GF-D8 (cell line): ENCODE results near the gene ZNF627.
"Not testable (repeated sequence)": the region's sequence is repeated elsewhere in the genome, so short reads cannot be mapped to it uniquely, and the experiment has no call there.

Source experiments
- DNase-seq: peaks from one replicate; lab custom pipeline; 2025; lab: John Stamatoyannopoulos, UW

The ZNF627 gene

GRCh38 chr19:11574689-11575088 is 22.6 kb upstream of the ZNF627 start:
- no peak for DNase-seq

- DNase-seq, result no peak
Observed at GRCh38 chr19:11576227-11576626, 21.1 kb upstream of the ZNF627 start.

GRCh38 chr19:11577451-11578257 is 19.6 kb upstream of the ZNF627 start, which contains the start of gene ACP5:
Gene ACP5, minus strand, starts transcription at chr19:11577645. Its CDS starts 328 bp downstream, at chr19:11577317.
- no peak for DNase-seq

- no peak for DNase-seq
Observed at GRCh38 chr19:11578258-11579142, 18.8 kb upstream of the ZNF627 start.

- no peak for DNase-seq
Observed at GRCh38 chr19:11580116-11580515, 17.2 kb upstream of the ZNF627 start.

GRCh38 chr19:11581740-11582139 is 15.5 kb upstream of the ZNF627 start:
- DNase-seq, result no peak

- no peak for DNase-seq
Observed at GRCh38 chr19:11586331-11586730, 11.0 kb upstream of the ZNF627 start.

GRCh38 chr19:11587302-11587974 is 9.8 kb upstream of the ZNF627 start:
- DNase-seq, result peak; percentile 56

GRCh38 chr19:11587975-11588631 is 9.2 kb upstream of the ZNF627 start:
- no peak for DNase-seq

- no peak for DNase-seq
Observed at GRCh38 chr19:11594084-11594483, 3.2 kb upstream of the ZNF627 start.

GRCh38 chr19:11596156-11596555 is 1.1 kb upstream of the ZNF627 start:
- DNase-seq, result no peak

- DNase-seq, result no peak
Observed at GRCh38 chr19:11598103-11598483, 810 bp downstream of the ZNF627 start.

- no peak for DNase-seq
Observed at GRCh38 chr19:11598746-11599145, 1.5 kb downstream of the ZNF627 start.

GRCh38 chr19:11599704-11600103 is 2.4 kb downstream of the ZNF627 start:
- DNase-seq, result not testable (repeated sequence)

GRCh38 chr19:11606484-11606883 is 9.2 kb downstream of the ZNF627 start:
- DNase-seq, result no peak

GRCh38 chr19:11611730-11612129 is 14.4 kb downstream of the ZNF627 start:
- DNase-seq, result no peak

GRCh38 chr19:11612816-11613511 is 15.7 kb downstream of the ZNF627 start:
- no peak for DNase-seq

- DNase-seq, result no peak
Observed at GRCh38 chr19:11617180-11618062, 20.1 kb downstream of the ZNF627 start.

- no peak for DNase-seq
Observed at GRCh38 chr19:11620553-11620952, 23.3 kb downstream of the ZNF627 start.

- DNase-seq, result not testable (repeated sequence)
Observed at GRCh38 chr19:11622401-11622800, 25.1 kb downstream of the ZNF627 start.
